Sciatic nerve (tissue), 2 donors: Measurements from ENCODE around the gene APC2. TPM values are rescaled to one million over a fixed set of nuclear protein-coding genes. Genes with fewer than 3 reads are reported as not detected.
"Not testable (repeated sequence)": the region's sequence is repeated elsewhere in the genome, so short reads cannot be mapped to it uniquely, and the experiment has no call there.

Experiments
- ATAC-seq: fragments of 200-7000 bp; cut with Tn5 transposase; one replicate; pipeline ENCODE4 v1.9.1; 2020; ENCODE audit warnings: mild to moderate bottlenecking, moderate library complexity
- DNase-seq: peaks from one replicate; pipeline ENCODE4 v3.0.0-alpha.2; 2020; ENCODE audit warnings: low spot score
- intact Hi-C: fragments of 100-400 bp; cut with DNase I; formaldehyde crosslinking; loops from one replicate; pipeline ENCODE4 v1.14.2; 2022
- total RNA-seq: library from RNA; stranded (reverse); fragmentation: NEBNext Ultra II Directional; extraction: Animal tissue kit (Norgen Biotek cat#: 25700); gene quantifications from one replicate; pipeline ENCODE4 v1.2.1, GENCODE V29; 2021
- donor health status: DM: no; HTN: no; CAD: no.
- donor health status: DM: no; HTN: no; CAD: no.

APC2 gene
- total RNA-seq, 1 donor from 2014 or later, result 6.0 TPM

- ATAC-seq, intact Hi-C loops, DNase-seq: not testable (repeated sequence)
These were observed 49.3 kb downstream of the APC2 start for GRCh38 chr19:1499231-1499630.

GRCh38 chr19:1501200-1501595 is 51.3 kb downstream of the APC2 start:
- intact Hi-C loops, result no loop called here
- no peak for DNase-seq
- ATAC-seq, result no peak

DNA sequence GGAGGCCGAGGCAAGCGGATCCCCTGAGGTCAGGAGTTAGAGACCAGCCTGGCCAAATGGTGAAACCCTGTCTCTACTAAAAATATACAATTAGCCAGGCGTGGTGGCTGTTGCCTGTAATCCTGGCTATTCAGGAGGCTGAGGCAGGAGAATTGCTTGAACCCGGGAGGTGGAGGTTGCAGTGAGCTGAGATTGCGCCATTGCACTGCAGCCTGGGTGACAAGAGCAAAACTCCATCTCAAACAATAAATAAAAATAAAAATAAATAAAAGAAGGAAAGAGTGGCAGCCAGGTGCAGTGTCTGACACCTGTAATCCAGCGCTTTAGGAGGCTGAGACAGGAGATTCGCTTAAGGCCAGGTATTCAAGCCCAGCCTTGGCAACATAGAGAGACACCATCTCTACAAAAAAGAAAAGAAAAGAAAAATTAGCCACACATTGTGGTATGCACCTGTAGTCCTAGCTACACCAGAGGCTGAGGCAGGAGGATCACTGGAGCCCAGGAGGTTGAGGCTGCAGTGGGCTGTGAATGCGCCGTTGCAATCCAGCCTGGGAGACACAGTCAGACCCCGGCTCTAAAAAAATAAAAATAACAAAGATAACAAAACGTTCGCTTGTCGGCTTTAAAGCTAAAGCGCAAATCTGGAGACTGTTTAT is 52.6 kb downstream of the APC2 start:
- no peak for ATAC-seq
- DNase-seq, result no peak
- intact Hi-C loops, result no loop called here

GRCh38 chr19:1503089-1503924 is 53.4 kb downstream of the APC2 start:
- ATAC-seq, result peak; percentile 4
- intact Hi-C loops, result no loop called here
- DNase-seq, result no peak

DNA sequence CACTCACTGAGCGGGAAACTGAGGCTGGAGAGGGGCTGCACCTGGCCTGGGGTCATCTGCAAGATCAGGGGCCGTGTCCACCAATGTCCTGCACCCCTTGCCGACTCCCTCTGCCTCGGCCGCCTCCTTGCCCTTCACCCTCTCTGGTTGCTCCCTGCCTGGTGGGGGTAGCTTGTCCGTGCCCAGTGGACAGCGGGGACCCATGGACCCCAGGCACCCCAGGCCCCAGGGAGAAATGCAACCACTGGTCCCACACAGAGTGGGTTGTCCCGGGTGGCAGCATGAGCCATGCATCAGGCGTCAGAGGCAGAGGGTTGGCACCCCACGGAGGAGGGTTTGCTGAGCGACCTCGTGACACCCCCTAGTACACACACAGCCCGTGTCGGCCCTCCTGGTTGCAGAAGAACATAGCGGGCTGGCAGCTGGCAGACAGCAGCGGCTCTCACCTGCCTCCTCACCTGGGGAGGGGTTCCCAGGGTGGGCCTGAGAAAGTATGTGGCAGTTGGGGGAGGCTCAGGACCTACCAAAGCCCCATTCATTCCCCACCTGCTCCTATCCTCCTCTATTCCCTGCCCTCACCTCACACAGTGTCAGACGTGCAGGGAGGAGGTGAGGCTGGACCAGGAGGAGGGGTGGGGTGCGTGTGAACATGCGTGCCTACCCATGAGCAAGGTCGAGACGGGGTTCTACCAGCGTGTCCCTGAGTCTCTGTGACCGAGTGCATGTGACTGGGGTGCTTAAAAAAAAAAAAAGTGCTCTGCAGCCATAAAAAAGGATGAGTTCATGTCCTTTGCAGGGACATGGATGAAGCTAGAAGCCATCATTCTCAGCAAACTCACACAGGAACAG is 54.2 kb downstream of the APC2 start:
- DNase-seq (no peak), ATAC-seq (no peak)
- intact Hi-C loops, result no loop called here

DNA sequence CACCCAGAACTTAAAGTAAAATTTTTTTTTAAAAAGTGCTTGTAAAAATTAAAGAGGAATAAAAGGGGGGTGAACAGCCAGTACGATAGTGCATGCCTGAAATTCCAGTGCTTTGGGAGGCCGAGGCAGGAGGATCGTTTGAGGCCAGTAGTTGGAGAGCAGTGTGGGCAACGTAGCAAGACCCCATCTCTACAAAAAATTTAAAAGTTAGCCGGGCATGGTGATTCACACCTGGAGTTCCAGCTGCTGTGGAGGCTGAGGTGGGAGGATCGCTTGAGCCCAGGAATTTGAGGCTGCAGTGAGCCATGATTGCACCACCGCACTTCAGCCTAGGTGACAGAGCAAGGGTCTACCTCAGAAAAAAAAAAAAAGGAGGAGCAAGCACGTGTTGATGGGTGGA is 55.1 kb downstream of the APC2 start:
- no peak for ATAC-seq
- intact Hi-C loops, result no loop called here
- DNase-seq, result no peak

GRCh38 chr19:1505991-1506881 is 56.3 kb downstream of the APC2 start:
- DNase-seq (no peak), ATAC-seq (no peak)
- intact Hi-C loops, result no loop called here

DNA sequence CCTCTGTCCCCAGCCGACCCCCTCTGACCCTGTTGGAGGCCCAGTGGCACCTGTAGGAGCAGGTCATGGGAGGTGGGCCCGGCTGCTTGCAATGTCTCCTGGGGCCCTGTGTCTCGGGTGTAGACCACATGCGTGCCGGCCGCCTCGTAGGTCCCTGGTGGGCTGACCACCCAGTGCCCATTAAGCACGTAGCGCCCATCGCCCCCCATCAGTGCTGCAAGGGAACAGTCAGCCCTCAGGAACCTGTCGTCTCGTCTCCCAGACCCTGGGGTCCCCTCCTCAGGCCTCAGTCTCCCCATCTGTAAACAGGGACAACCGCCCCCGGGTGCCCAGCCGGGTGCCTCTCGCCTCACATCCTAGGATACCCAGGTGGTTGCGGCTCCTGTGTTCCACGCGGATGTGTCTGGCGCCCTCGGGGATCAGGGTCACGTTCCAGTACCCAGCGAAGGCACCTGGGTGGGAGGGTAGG is 57.3 kb downstream of the APC2 start:
- intact Hi-C loops, result no loop called here

GRCh38 chr19:1507763-1508506 is 58.0 kb downstream of the APC2 start:
- ATAC-seq (peak; percentile 94), DNase-seq (peak; percentile 96)
- intact Hi-C loops, result no loop called here

More for the DNA sequence above, 57.3 kb downstream of the APC2 start:
- ATAC-seq (no peak), DNase-seq (no peak)

DNA sequence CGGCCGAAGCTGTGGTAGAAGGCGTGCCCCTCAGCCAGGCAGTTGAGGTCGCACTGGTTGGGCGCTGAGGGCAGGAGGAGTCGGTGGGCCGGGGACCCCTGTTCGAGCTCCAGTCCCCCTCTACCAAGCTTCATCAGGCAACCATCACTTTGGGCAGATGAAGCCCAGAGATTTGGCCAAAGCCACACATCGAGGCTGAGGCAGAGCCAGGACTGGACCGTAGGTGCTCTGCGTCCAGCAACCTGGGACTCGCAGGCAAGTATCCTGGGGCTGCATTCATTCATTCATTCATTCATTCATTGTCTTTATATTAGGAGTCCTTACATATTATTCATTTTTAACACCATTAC is 58.6 kb downstream of the APC2 start:
- intact Hi-C loops, result no loop called here
- no peak for DNase-seq
- ATAC-seq, result no peak

GRCh38 chr19:1509602-1510441 is 59.9 kb downstream of the APC2 start:
- ATAC-seq, result no peak
- DNase-seq, result no peak
- intact Hi-C loops, result no loop called here

DNA sequence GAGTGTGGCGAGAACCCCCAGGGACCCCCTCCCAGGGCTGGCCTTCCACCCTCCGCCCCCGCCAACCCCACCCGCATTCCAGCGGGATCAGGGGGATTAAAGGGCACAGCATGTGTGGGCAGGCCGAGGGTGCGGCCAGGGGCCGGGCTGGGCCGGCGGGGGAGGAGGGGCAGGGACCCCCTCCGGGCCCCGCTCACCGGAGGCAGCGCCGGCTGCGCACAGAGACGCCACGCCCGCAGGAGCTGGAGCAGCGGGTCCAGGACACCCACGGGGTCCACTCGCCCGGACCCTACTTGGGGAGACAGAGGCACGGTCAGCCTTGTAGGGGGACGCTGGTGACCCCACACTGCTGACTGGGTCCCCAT is 60.5 kb downstream of the APC2 start:
- ATAC-seq (no peak), DNase-seq (no peak)
- intact Hi-C loops, result no loop called here

DNA sequence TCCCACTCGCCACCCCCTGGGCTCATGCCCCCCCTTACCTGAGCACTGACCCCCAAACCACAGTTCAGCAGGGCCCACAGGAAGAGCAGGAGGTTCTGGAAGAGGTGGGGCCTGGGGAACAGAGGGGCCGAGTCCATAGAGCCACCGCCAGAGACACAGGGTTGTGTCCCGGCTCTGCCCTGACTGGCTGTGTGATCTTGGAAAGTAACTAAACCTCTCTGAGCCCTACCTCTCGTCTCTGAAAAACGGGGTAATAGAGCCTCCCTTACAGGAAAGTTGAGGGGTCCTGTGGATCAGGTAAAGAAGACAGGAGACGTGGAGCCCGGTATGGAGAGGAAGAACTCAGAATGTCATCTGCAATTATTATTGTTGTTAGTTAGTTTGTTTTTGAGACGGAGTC is 60.9 kb downstream of the APC2 start:
- no peak for ATAC-seq
- intact Hi-C loops, result no loop called here
- no peak for DNase-seq

GRCh38 chr19:1511318-1512317 is 61.7 kb downstream of the APC2 start:
- ATAC-seq, result no peak
- intact Hi-C loops, result no loop called here
- no peak for DNase-seq

- ATAC-seq (peak; percentile 39), DNase-seq (no peak)
- intact Hi-C loops, result no loop called here
These were observed 63.0 kb downstream of the APC2 start, which contains the start of gene ADAMTSL5 for GRCh38 chr19:1512671-1513498. TSS of gene ADAMTSL5 (minus strand) at chr19:1513019. CDS start at chr19:1510943, 2,076 bp downstream.
